HPDE6-E6E7 (cell line): ENCODE measurements around the gene EIF2D.
"Not testable (repeated sequence)": the region's sequence is repeated elsewhere in the genome, so short reads cannot be mapped to it uniquely, and the experiment has no call there.

Source experiments
- DNase-seq: peaks from one replicate; pipeline ENCODE4 v3.0.0; 2011; ENCODE audit warnings: missing footprints; ENCODE audit errors: extremely low spot score

EIF2D gene

GRCh38 chr1:206612129-206612876, at the start of gene EIF2D:
TSS of gene EIF2D (minus strand) at chr1:206612465. CDS start at chr1:206612342, 123 bp downstream.
- peak; percentile 99 for DNase-seq

- DNase-seq: no peak
These were observed 49.0 kb upstream of the EIF2D start for GRCh38 chr1:206661161-206661820.

GRCh38 chr1:206660136-206660535, 47.9 kb upstream of the EIF2D start:
- no peak for DNase-seq

- no peak for DNase-seq
These were observed 46.7 kb upstream of the EIF2D start for GRCh38 chr1:206658981-206659273.

GRCh38 chr1:206658264-206658980, 46.2 kb upstream of the EIF2D start:
- DNase-seq: no peak

- DNase-seq: no peak
These were observed 45.5 kb upstream of the EIF2D start for GRCh38 chr1:206657751-206658150.

- DNase-seq: no peak
These were observed 44.7 kb upstream of the EIF2D start for GRCh38 chr1:206656936-206657335.

- DNase-seq: no peak
These were observed 43.2 kb upstream of the EIF2D start for GRCh38 chr1:206655471-206655882.

- no peak for DNase-seq
These were observed 42.6 kb upstream of the EIF2D start for GRCh38 chr1:206654828-206655227.

GRCh38 chr1:206653715-206654459, 41.6 kb upstream of the EIF2D start:
- DNase-seq: no peak

- DNase-seq: no peak
These were observed 40.0 kb upstream of the EIF2D start for GRCh38 chr1:206651958-206652890.

GRCh38 chr1:206651014-206651413, 38.7 kb upstream of the EIF2D start:
- no peak for DNase-seq

- no peak for DNase-seq
These were observed 37.1 kb upstream of the EIF2D start for GRCh38 chr1:206649261-206649921.

GRCh38 chr1:206647224-206647623, 35.0 kb upstream of the EIF2D start:
- DNase-seq: no peak

- DNase-seq: no peak
These were observed 34.2 kb upstream of the EIF2D start for GRCh38 chr1:206646504-206646903.

GRCh38 chr1:206643118-206643698, 30.9 kb upstream of the EIF2D start:
- DNase-seq: no peak

GRCh38 chr1:206642074-206642473, 29.8 kb upstream of the EIF2D start:
- DNase-seq: not testable (repeated sequence)

GRCh38 chr1:206637605-206638004, 25.3 kb upstream of the EIF2D start:
- no peak for DNase-seq

GRCh38 chr1:206636671-206637070, 24.4 kb upstream of the EIF2D start:
- no peak for DNase-seq

GRCh38 chr1:206635978-206636345, 23.7 kb upstream of the EIF2D start:
- DNase-seq: no peak
